Measurements from ENCODE around the gene ZRANB3. TPM values are rescaled to one million over a fixed set of nuclear protein-coding genes. Genes with fewer than 3 reads are reported as not detected.

The ZRANB3 gene
- total RNA-seq, 1 donor from 2014 or later: 18.6 TPM

- TF ChIP-seq, protein P1, sequence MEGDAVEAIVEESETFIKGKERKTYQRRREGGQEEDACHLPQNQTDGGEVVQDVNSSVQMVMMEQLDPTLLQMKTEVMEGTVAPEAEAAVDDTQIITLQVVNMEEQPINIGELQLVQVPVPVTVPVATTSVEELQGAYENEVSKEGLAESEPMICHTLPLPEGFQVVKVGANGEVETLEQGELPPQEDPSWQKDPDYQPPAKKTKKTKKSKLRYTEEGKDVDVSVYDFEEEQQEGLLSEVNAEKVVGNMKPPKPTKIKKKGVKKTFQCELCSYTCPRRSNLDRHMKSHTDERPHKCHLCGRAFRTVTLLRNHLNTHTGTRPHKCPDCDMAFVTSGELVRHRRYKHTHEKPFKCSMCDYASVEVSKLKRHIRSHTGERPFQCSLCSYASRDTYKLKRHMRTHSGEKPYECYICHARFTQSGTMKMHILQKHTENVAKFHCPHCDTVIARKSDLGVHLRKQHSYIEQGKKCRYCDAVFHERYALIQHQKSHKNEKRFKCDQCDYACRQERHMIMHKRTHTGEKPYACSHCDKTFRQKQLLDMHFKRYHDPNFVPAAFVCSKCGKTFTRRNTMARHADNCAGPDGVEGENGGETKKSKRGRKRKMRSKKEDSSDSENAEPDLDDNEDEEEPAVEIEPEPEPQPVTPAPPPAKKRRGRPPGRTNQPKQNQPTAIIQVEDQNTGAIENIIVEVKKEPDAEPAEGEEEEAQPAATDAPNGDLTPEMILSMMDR (IDR thresholded peaks at IDR 0.05; ENCODE audit: unreplicated experiment): no peak
- Mint-ChIP-seq H3K4me3 (ENCODE audit: low read depth) (no peak overlapping the region), H3K36me3 (ENCODE audit: insufficient read depth) (peaks cover 33% of the 10 kb centered on the region), H3K9me3 (ENCODE audit: low read depth) (peaks cover 26% of the 10 kb centered on the region), H3K27ac (no peak overlapping the region), H3K4me1 (ENCODE audit: low read depth) (no peaks in the 10 kb centered on the region), H3K27me3 (no peaks in the 10 kb centered on the region)
- DNase-seq (ENCODE audit: low spot score, unreplicated experiment): no peak
These were observed 36.5 kb downstream of the ZRANB3 start for GRCh38 chr2:135494503-135494902.

- TF ChIP-seq, protein P1 (IDR thresholded peaks at IDR 0.05; ENCODE audit: unreplicated experiment): no peak
These were observed 40.6 kb downstream of the ZRANB3 start for GRCh38 chr2:135490376-135490775.

DNA sequence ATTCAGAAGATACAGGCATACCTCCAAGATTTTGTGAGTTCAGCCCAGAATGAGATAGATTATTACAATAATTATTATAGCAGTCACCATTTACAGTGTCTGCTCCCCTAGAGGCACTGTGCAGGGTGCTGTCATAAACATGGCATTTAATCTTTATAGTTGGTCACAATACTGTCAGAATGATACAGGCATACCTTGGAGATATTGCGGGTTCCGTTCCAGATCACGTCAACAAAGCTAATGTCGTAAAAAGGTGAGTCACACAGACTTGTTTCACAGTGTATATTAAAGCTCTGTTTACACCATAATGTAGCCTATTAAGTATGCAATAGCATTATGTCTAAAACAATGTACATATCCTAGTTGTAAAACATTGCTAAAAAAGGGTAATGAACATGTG lies 45.6 kb downstream of the ZRANB3 start:
- Mint-ChIP-seq H3K4me3 (ENCODE audit: low read depth) (no peak overlapping the region), H3K36me3 (ENCODE audit: insufficient read depth) (peaks cover 35% of the 10 kb centered on the region), H3K27me3 (no peaks in the 10 kb centered on the region)

More at GRCh38 chr2:135490376-135490775, 40.6 kb downstream of the ZRANB3 start:
- no peak for DNase-seq (ENCODE audit: low spot score, unreplicated experiment)
- H3K27ac Mint-ChIP-seq: no peak overlapping the region
- no peaks in the 10 kb centered on the region for H3K4me1 Mint-ChIP-seq (ENCODE audit: low read depth)
- H3K4me3 Mint-ChIP-seq (ENCODE audit: low read depth): no peak overlapping the region
- H3K27me3 Mint-ChIP-seq: no peaks in the 10 kb centered on the region
- peaks cover 18% of the 10 kb centered on the region for H3K9me3 Mint-ChIP-seq (ENCODE audit: low read depth)
- H3K36me3 Mint-ChIP-seq (ENCODE audit: insufficient read depth): peaks cover 29% of the 10 kb centered on the region

GRCh38 chr2:135475128-135475527 lies 55.9 kb downstream of the ZRANB3 start:
- Mint-ChIP-seq H3K9me3 (ENCODE audit: low read depth) (no peaks in the 10 kb centered on the region), H3K36me3 (ENCODE audit: insufficient read depth) (no peaks in the 10 kb centered on the region), H3K27ac (no peak overlapping the region), H3K4me1 (ENCODE audit: low read depth) (no peaks in the 10 kb centered on the region), H3K4me3 (ENCODE audit: low read depth) (no peak overlapping the region), H3K27me3 (no peaks in the 10 kb centered on the region)
- DNase-seq (ENCODE audit: low spot score, unreplicated experiment): no peak
- TF ChIP-seq, protein P1 (IDR thresholded peaks at IDR 0.05; ENCODE audit: unreplicated experiment): no peak

More for the DNA sequence above, 45.6 kb downstream of the ZRANB3 start:
- TF ChIP-seq, protein P1 (IDR thresholded peaks at IDR 0.05; ENCODE audit: unreplicated experiment): no peak
- DNase-seq (ENCODE audit: low spot score, unreplicated experiment): no peak
- Mint-ChIP-seq H3K27ac (no peak overlapping the region), H3K4me1 (ENCODE audit: low read depth) (no peaks in the 10 kb centered on the region), H3K9me3 (ENCODE audit: low read depth) (peaks cover 12% of the 10 kb centered on the region)

DNA sequence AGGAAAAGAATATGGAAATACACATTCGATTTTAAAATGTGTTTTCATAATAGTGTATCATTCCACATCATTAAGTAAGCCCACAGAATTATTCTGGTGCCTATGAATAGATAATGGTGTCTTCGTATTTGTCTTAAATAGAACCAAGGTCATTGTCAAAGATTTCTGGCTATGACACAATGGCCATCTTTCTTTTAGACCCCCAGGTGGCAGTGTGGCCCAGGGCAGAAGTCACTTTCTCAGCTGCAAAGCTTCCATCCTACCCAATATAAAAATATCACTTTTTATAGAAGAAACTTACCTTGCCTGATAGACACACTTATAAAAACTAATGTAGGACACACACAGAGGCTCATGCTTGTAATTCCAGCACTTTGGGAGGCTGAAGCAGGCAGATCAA lies 57.5 kb downstream of the ZRANB3 start:
- Mint-ChIP-seq H3K27me3 (no peaks in the 10 kb centered on the region), H3K9me3 (ENCODE audit: low read depth) (no peaks in the 10 kb centered on the region), H3K27ac (no peak overlapping the region), H3K4me3 (ENCODE audit: low read depth) (no peak overlapping the region), H3K4me1 (ENCODE audit: low read depth) (no peaks in the 10 kb centered on the region), H3K36me3 (ENCODE audit: insufficient read depth) (no peaks in the 10 kb centered on the region)
- DNase-seq (ENCODE audit: low spot score, unreplicated experiment): no peak
- TF ChIP-seq, protein P1 (IDR thresholded peaks at IDR 0.05; ENCODE audit: unreplicated experiment): peak; percentile 48
